HG03139 (cell line): ENCODE data around the gene TMTC2.

ENCODE experiments used
- ATAC-seq: cut with Tn5 transposase; IDR thresholded peaks from one replicate; pipeline ENCODE4 v1.9.1; 2021; ENCODE audit not compliant: unreplicated experiment

The TMTC2 gene

DNA sequence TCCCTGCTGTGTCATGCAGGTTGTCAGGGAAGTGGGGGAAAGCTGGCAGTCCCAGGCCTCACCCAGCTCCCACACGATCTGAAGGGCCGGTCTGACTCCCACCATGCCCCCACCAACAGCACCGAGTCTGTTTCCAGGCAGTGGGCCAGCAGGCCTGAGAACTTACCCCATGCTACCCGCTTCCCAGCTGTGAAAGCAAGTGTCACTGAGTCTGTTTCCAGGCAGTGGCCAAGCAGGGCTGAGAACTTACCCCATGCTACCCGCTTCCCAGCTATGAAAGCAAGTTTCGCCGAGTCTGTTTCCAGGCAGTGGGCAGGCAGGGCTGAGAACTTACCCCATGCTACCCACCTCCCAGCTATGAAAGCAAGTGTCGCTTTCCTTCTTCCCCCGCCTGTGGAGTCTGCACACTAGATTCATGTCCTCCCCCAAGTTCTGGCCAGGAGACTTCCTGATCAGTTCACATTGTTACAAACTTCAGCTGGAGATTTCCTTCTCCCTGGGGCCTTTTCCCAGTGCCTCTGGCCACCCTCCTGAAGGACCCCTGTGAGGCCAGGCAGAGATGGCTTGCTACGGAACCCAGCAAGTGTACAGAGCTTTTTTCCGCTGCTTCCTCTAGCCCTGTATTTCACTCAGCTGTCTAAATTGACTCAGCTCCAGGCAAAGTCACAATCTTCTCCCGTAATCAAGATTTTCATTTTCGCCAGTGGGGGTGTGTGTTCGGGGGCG lies 435.4 kb downstream of the TMTC2 start:
- ATAC-seq, result no peak

DNA sequence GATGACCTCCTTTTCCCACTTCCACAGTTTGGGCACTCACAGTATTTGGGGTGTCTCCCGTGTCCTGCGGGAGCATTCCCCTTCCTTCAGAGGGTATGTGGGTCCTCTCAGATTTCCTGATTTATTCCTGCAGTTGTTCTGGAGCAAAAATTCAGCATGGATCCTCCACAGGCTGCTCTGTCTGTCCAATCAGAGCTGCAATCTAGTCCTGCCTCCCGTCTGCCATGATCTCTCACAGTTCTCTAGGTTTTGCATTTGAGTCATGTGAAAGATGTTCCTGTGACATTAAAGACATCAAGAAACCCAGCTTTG lies 435.9 kb downstream of the TMTC2 start:
- ATAC-seq, result no peak

DNA sequence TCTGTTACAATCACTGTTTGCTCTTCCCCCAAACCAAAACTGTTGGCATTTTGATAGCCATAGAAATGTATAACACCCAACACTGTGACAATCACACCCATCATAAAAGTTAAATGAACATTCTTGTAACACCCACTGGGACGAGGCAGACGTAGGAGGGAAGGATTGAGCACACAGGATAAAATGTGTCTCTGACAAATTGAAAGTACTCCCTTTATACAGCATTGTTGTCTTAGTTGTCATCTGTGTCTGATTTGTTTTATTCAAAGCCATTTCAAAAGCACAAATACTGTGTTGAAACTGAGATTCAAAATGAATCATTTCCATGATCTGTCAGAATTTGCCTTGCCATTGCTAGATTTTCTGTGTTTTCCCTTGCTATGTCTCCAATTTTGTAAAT lies 436.3 kb downstream of the TMTC2 start:
- ATAC-seq, result no peak

DNA sequence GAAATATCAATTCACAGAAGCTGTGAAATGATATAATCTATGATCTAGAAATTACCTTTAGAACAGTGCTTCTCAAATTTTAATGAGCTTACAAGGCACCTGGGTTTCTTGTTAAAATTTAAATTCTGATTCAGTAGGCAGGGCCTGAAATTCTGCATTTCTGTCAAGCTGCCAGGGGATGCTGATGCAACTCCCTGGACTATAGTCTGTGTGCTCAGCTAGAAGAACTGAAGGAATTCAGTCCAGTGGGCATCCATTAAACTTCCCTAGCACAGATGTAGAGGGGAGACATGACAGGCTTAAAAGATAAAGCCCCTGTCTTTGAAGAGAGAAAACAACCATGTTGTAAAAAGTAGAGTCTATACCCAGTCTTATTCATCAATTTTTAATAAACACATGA lies 441.8 kb downstream of the TMTC2 start:
- ATAC-seq, result no peak

DNA sequence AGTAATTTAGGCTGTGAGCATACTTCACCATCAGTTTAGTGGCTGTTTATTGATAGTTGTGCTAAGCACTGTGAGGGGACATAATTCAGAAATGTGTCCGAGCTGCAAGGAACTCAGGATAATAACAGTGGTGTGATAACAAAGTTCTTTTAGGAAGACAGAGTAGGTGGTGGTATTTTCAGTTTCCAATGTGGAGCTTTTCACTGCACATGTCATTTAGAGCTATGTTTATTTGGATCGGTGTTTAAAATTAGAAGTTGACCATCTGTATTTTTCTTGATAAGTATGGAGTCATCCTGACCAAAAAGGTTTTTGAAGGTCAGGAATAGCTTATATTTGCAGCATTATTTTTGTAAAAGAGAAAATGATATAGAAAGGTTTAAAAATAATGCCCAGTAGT lies 443.5 kb downstream of the TMTC2 start:
- ATAC-seq, result no peak

DNA sequence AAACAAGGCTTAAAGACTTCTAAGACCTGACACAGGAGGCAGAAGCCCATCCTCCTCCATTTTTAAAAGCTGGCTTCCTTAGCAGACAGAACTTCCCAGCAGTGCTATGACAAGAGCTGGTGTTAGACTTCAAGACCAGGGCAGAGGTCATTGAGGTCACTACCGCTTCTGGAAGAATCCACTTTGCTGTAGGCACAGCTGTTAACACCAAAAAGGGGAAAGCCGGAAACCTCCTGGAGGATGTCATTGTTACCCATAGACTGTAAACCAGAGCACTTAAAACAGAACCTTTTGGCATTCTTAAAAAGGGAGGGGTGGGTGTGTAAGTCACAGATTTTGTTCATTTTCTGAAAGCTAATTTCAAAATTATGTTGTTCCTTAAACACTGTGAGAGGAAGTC lies 445.7 kb downstream of the TMTC2 start:
- ATAC-seq, result no peak

DNA sequence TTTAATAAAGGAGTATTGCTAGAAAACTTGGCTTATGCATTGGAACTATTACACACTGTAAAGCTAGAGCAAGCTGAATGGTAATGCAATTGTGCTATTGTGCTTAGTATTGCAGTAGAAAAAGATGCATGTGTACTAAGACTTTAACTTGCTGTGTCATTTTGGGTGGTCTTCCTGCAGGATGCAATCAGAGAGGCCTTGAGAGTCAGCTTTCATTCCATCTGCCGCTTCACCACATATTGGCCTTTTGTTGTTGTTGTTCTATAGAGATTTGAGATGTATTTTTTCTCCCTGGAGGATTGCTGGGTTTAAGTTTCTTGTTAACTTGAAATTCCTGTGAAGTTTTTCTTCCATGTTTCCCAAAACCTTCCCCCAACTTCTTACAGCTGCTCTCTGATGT lies 449.7 kb downstream of the TMTC2 start:
- no peak for ATAC-seq

DNA sequence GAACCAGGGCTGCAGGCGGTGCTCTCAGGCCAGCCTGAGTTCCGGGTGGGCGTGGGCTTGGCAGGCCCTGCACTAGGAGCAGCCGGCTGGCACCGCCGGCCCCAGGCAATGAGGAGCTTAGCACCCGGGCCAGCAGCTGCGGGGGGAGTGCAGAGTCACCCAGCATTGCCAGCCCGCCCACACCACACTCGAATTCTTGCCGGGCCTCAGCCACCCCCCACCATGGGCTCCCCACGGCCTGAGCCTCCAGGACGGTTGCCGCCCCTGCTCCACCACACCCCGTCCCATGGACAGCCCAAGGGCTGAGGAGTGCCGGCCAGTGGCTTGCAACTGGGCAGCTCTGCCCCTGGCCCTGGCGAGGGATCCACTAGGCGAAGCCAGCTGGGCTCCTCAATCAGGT lies 453.4 kb downstream of the TMTC2 start:
- no peak for ATAC-seq

DNA sequence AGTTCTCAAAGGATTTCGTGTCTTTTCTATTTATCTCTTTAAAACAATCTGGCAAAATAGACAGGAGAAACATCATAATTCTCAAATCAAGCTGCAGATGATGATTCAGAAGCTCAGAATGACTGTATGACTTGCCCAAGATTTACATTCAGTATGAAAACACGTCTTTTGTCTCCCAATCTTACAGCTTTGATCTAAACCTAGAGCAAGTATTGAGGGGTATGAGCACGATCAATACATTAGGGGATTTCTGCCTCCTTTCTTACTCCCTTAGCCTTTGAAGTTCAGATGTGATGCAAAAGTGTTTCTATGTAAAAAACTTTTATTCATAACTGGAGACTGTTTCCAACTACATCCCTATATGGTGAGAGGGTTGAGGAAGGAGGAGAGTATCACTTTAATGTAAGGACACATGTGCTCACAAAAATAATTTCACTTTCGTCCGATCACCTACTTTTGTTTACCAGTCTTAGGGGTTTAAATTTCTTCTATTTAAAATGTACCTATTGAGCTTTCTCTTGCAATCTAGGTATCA lies 454.8 kb downstream of the TMTC2 start:
- no peak for ATAC-seq

DNA sequence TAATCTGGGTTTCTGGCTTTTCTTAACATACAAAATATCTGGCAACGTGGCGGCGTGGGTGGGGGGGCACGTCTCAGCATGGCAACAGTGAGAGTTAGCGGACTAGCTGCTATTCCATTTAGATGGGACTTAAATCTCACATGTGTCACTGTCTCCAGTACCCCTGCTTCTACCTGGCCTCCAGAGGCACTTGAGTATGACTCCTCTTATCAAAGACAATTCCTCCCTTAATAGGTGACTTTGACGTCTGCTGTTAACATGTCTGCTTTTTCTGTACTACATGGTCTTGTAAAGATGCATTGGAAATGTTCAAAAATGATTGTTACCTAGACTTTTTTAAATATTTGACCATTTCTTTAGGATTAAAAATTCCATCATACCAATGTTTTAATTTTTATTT lies 456.2 kb downstream of the TMTC2 start:
- ATAC-seq, result no peak

DNA sequence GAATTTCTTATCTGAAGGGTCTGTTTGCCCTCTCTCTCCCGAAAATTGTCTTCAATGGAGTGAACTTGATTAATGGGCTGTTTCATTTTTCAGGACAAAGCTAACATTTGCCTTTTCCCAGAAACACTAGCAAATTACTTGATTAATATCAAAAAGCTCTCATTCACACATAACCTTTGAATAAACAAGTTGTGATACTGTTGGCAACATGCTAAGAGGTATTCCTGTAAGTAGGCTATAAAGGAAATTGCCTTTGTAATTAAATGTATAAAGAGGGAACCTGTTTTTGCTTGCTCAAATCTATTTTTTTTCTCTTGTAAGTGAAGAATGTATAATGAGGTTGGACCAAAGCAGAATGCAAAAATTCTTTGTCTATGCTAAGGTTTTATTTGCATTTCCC lies 457.2 kb downstream of the TMTC2 start:
- ATAC-seq, result no peak

DNA sequence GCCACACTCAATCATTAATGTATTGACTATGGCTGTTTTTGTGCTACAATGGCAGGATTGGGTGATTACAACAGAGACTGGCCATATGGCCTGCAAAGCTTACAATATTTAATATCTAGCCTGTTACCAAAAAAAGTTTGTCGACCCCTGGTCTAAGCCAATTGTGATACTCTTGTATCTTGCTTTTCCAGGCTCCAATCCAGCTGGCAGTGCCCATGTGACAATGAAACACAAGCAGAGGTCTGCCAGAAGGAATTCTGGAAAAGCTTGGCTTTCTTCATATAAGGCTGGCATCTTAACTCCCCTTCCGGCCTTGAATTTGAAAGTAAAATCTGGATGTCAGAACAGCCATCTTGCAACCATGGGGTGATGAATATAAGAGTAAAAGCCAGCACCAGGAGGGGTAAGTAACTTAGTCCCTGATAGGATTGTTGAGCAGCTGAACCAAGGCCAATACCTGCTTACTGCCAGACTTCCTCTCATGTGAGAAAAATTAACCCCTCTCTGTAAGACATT lies 458.7 kb downstream of the TMTC2 start:
- no peak for ATAC-seq

DNA sequence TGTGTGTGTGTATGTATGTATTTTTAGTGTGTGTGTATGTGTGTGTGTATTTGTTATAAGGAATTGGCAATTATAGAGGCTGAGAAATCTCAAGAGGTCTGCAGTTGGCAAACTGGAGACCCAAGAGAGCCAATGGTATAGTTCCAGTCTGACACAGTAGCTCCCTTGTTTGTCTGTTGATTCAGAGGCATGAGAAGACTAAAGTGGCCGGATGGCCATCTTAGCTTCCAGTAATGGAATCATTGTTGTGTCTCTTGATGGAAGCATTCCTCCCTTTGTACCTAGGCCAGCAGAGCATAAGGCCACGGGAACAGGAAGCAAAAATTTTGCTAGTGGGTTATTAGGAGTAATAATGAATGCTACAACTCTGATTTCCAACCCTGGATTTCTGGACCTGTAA lies 460.6 kb downstream of the TMTC2 start:
- no peak for ATAC-seq

DNA sequence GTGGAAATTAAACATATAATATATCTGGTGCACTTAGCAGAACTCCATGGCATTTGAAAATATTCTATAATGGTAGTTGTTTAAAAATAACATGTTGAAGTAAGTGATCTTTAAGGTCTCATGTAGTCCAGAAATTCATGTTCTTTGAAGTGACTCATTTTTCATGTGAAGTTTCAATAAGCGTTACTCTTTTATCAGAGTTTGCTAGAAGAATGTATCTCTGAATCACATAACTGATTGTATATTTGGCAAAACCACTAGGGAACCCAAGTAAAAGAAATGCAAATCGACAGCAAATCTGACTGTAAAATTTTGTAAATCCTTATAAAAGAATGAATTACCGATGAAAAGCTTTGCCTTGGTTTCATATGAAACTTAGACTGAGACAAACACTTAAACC lies 463.3 kb downstream of the TMTC2 start:
- no peak for ATAC-seq

DNA sequence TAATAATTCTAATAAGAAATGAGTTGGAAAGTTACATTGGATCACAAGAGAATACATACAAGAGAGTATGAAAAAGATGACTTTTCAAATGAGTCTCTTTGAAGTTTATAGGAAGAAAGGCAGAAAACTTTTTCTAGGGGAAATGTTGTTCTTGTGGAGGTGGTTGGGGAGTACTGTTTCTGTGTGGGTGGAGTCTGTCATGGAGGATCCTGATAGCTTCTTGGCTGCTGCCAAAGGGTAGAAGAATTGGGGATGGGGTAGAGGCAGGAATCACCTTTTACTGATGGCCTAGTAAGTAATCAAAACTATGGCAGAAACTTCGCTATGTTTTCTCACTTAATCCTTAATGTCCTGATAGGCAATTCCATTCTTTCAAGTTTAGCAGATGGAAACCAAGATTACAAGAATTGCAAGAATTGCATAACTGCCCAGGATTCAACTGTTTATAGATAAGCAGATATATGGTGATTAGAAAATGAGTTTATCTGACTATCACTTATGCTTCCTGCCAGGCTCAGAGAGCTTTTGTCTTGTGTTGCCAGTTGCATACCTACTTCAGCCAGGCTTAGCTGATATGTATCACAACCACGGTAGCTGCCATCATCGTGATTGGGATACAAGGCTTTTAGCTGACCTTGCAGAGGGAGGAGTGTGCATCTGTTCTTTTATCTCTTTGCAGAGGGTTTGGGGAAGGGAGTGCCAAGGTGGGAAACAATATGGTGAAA lies 463.9 kb downstream of the TMTC2 start:
- ATAC-seq, result no peak

DNA sequence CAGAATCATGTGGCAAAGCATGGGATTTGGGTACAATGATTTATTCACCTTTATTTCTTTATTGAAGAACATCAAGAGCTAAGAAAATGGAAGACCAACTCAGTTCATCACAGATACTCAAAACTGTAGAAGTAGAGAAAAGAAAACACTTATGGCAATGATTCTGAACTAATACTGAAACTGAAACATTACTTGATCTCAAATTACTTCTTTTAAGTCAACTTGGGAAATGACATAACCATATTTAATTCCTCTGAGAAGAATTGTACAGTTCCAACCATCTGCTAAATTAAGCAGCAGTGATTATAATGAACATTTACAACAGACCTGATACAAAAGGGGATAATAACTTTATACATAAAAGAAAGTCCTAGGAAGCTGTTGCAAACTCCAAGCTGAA lies 466.5 kb downstream of the TMTC2 start:
- no peak for ATAC-seq

DNA sequence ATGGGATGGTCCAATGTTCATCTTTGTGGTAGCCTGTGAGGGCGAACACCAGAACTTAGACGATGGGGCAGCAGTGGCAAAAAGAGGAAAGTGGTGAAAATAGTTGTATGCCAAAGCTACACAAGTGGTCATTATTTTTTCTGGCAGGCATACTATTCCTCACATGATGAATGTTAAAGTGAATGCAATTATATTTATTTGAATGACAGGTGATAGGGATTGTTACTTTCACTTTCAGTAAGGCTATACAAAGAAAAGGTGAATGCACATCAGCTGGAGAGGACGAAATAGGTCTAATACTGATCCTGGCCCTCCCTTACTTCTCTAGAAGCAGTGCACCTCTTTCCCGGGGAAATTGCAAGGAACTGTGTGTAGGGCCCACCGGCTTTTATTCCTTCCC lies 470.1 kb downstream of the TMTC2 start:
- ATAC-seq, result no peak

DNA sequence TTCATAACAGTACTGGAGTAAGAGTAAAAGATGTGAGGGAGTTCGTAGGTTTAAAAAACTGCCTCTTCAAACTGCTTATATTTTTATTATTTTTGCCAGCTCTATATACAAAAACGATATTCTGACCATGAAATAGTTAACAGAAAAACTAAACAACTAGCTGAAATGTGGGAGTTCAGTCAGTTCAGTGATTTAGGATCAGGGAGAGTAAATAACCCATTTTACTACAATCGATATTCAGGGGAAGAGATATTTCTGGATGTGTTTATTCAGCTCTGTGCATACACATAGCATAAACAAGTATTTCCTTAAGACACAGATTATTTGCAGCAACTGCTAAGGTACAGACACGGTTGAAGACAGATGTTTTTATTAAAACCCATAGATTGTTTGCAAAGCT lies 470.9 kb downstream of the TMTC2 start:
- no peak for ATAC-seq

DNA sequence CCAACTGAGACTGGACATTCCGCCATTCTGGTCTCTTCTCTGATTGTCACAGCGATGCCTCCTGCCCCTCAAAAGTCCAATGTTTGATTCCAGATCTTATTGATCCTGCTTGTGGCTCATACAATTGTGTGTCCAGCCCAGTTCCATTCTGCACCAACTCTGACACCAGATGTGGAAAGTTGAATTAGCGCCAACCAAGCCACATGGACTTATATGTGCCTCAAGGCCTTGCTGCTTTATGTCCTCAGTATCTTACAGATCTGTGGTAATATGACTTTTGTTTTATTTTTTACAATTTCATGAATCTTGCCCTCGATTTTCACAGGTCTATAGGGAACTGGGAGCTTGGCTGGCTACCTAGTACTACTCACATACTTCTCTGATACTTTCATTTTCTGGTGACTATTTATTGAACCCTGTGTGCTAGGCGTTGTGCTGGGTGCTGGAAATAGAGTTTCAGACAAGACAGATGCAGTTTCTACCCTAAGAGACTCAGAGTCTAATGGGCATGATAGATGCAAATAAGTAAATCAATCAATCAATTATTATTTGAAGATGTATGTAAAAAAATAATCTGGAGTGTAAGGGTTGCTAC lies 472.0 kb downstream of the TMTC2 start:
- ATAC-seq, result no peak

DNA sequence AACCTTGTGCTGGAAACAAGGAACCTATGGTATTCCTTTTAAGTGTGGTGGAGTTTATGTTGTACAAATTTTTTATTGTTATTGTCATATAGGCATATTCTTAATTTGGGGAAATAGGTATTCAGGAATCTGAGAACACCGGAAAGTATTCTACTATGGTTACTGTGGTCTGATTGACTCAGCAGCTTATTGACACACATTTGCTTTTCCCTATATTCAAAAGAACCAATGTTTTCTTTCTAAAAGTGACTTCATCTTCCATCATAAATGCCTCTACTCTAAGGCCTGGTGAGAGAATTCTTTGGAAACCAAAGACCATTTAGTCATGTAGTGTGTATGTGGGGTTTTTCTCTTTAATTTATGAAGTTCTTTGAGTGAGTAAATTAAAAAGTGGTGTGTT lies 474.8 kb downstream of the TMTC2 start:
- no peak for ATAC-seq

DNA sequence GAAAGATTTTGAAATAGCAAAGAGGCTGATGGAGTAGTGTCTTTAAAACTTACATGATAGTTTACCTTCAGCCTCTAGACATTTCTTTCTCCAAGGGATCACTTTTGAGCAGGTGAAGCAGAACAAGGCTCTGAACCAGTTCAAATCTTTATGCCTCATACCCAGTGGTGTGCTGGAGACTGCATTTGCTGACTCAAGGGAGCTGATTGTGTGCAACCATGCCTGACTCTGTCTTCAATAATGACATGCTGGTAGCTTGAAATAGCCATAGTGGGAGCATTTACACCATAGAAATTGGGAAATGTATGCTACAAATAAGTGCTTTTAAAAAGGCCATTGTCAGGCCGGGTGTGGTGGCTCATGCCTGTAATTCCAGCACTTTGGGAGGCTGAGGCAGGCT lies 482.0 kb downstream of the TMTC2 start:
- no peak for ATAC-seq

DNA sequence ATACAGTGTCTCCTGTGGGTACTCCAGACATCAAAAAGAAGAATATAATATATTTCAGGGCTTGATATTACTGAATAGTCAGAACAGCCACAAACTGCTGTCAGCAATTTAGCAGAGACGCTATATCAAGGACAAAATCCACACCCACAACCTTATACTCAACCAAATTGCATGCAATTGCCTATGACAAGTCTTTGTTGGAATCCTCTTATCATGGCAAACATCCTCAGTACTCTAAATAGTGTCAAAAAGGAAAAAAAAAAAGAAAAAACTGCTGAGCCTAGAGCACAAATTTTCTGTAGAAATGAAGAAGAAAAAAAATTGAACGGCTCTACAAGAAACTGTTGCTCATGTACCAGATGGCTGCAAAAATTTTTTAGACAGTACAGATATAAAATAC lies 485.7 kb downstream of the TMTC2 start:
- no peak for ATAC-seq
